Cardiac fibroblast (primary cell): ENCODE data around the gene SORCS3.
A peak's percentile ranks its signal among the peaks of the same experiment; 100 is the strongest.

Experiments
- DNase-seq, 2 donors: peaks; one replicate each; pipeline versions ENCODE4 v3.0.0 to v3.0.0-alpha.2; 2010; ENCODE audit warnings: low read depth in 2 of 2
- H3K4me3 ChIP-seq, 2 donors: replicated peaks in 1 of 2; 1 replicate in 1 of 2; 2 replicates in 1 of 2; pipeline ENCODE4 v1.5.1; 2011; ENCODE audit warnings: low read depth in 2 of 2, low read length in 2 of 2, mild to moderate bottlenecking in 2 of 2, moderate library complexity in 1 of 2
- CTCF ChIP-seq: IDR thresholded peaks from one replicate; pipeline ENCODE4 v1.5.1; 2011; ENCODE audit warnings: low read depth, mild to moderate bottlenecking, low read length, inconsistent platforms

Gene SORCS3

GRCh38 chr10:104924101-104924795, 283.2 kb downstream of the SORCS3 start:
- no peak for TF ChIP-seq CTCF
- H3K4me3 ChIP-seq = no peak overlapping the region

DNA sequence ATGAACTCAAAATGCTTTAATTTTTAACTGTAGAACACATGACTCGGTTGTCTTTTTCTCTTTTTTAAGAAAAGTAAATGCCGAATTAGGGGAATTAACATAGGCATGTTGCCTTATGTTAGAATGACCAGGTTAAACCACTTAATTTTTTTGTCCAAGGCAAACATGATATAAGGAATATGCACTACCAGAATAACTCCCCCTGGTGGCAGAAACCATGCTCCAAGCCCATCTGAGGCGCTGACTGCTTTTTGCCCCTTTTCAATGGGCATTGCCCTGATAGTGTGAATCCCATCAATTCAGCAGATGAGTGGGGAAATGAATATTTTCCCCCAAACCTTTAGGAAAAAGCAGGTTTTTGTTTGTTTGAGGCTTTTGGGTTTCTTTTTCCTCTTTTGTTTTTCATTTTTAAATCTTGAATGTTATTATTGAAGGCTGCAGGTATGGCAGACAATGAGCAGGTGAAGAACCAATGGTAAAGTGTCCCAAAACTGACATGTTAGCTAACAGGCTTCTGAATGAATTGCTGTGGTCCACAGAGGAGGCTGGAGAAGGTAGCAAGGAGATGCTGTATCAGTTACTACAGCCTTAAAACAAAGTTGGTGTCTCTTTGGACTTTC, 284.3 kb downstream of the SORCS3 start:
- no peak overlapping the region for H3K4me3 ChIP-seq
- DNase-seq = peak; percentile 8 to 23
- no peak for TF ChIP-seq CTCF

More at GRCh38 chr10:104924101-104924795, 283.2 kb downstream of the SORCS3 start:
- DNase-seq = no peak

- no peak for DNase-seq
- H3K4me3 ChIP-seq = no peak overlapping the region
- TF ChIP-seq CTCF = no peak
Measured at GRCh38 chr10:104928734-104929133, 287.6 kb downstream of the SORCS3 start.

- DNase-seq = no peak
- no peak overlapping the region for H3K4me3 ChIP-seq
- no peak for TF ChIP-seq CTCF
Measured at GRCh38 chr10:104931612-104932134, 290.6 kb downstream of the SORCS3 start.

DNA sequence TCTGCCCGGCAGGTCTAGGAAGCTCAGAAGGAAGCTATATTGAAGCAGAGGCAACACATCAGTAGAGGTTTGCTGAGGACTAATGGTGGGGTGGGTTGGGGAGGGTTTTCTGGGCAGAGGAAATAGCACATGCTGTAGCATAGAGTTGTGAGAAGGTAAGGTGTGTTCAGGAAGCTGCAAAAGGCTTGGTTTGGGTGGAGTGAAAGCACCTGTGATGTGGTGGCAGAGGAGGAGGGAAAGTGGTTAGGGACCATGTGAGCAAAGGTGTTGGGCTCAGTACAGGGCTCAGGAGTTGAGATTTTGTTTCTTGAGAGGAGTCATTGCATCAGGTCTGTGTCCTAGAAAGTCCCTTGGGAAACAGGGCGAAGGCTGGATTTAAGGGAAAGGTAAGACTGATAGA, 294.6 kb downstream of the SORCS3 start:
- TF ChIP-seq CTCF = no peak
- H3K4me3 ChIP-seq = no peak overlapping the region
- no peak for DNase-seq

- peak; percentile 2 to 37 for DNase-seq
- no peak for TF ChIP-seq CTCF
- no peak overlapping the region for H3K4me3 ChIP-seq
Measured at GRCh38 chr10:104937567-104937966, 296.5 kb downstream of the SORCS3 start.
